DOHH2 (cell line): ENCODE data around the gene MIB2.

Experiments used
- EZH2phosphoT487 ChIP-seq: fragments of 200-600 bp; sonication (generic); IDR thresholded peaks from 2 replicates; pipeline ENCODE4 v1.6.1; 2017; ENCODE audit warnings: borderline replicate concordance, mild to moderate bottlenecking, antibody characterized with exemption, low read length, moderate library complexity, mixed read lengths
- TF ChIP-seq, protein P1 (sequence below): fragments of 200-600 bp; sonication (generic); IDR thresholded peaks from one replicate; pipeline ENCODE4 v1.5.1; 2014; ENCODE audit warnings: antibody characterized with exemption, mild to moderate bottlenecking, low read depth, low read length; ENCODE audit not compliant: poor library complexity, severe bottlenecking

DNA sequence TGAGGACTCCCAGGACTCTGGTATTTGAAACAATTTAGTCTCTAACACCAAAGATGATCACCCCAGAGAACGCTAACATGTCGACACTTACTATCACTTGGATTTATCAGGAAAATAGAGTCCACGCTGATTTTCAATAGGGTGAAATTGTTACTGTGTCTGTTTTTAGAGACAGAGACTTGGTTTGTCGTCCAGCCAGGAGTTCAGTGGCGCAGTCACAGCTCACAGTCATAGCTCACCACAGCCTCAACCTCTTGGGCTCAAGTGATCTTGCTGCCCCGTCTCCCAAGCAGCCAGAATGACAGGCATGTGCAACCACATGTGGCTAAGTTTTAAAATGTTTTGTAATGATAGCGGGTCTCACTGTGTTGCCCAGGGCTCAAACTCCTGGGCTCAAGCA is 46.0 kb upstream of the MIB2 start:
- TF ChIP-seq, protein P1, sequence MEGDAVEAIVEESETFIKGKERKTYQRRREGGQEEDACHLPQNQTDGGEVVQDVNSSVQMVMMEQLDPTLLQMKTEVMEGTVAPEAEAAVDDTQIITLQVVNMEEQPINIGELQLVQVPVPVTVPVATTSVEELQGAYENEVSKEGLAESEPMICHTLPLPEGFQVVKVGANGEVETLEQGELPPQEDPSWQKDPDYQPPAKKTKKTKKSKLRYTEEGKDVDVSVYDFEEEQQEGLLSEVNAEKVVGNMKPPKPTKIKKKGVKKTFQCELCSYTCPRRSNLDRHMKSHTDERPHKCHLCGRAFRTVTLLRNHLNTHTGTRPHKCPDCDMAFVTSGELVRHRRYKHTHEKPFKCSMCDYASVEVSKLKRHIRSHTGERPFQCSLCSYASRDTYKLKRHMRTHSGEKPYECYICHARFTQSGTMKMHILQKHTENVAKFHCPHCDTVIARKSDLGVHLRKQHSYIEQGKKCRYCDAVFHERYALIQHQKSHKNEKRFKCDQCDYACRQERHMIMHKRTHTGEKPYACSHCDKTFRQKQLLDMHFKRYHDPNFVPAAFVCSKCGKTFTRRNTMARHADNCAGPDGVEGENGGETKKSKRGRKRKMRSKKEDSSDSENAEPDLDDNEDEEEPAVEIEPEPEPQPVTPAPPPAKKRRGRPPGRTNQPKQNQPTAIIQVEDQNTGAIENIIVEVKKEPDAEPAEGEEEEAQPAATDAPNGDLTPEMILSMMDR: no peak
- no peak for TF ChIP-seq EZH2phosphoT487
